PC-9 (cell line): ENCODE results near the gene RBP7.

Experiments used
- EZH2 ChIP-seq: fragments of 200-600 bp; sonication (generic); IDR thresholded peaks from 2 replicates; pipeline ENCODE4 v1.8.0; 2017; ENCODE audit warnings: antibody characterized with exemption, low read depth
- TF ChIP-seq, protein P1 (sequence below): fragments of 200-600 bp; sonication (generic); conservative IDR thresholded peaks from 2 replicates; pipeline ENCODE4 v1.6.1; 2017; ENCODE audit warnings: mixed run types, antibody characterized with exemption, mild to moderate bottlenecking, moderate library complexity

DNA sequence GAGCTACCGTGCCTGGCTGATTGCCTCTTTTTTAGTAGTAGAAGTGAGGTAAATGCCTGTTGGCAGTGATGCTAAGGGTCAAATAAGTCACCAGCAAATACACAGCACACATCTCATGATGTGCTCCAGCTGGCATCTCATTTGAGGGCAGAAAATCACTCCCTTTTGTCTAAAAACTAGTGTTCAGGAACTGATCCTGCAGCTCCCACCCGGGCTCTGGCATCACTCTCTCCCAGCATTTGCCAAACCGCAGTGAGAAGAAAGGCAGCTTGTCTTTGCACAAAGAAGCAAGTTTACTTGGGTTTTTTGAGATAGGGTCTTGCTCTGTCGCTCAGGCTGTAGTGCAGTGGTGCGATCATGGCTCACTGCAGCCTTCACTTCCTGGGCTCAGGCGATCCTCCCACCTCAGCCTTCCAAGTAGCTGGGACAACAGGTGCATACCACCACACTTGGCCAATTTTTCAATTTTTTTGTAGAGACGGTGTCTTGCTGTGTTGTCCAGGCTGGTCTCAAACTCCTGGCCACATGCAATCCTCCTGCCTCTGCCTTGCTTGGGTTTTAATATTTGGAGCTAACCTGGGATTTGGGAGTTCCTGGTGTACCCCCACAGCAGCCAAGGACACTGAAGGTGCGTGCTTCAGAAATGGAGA is 4.1 kb downstream of the RBP7 start:
- TF ChIP-seq, protein P1, sequence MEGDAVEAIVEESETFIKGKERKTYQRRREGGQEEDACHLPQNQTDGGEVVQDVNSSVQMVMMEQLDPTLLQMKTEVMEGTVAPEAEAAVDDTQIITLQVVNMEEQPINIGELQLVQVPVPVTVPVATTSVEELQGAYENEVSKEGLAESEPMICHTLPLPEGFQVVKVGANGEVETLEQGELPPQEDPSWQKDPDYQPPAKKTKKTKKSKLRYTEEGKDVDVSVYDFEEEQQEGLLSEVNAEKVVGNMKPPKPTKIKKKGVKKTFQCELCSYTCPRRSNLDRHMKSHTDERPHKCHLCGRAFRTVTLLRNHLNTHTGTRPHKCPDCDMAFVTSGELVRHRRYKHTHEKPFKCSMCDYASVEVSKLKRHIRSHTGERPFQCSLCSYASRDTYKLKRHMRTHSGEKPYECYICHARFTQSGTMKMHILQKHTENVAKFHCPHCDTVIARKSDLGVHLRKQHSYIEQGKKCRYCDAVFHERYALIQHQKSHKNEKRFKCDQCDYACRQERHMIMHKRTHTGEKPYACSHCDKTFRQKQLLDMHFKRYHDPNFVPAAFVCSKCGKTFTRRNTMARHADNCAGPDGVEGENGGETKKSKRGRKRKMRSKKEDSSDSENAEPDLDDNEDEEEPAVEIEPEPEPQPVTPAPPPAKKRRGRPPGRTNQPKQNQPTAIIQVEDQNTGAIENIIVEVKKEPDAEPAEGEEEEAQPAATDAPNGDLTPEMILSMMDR, result no peak
- no peak for TF ChIP-seq EZH2
